SK-N-SH (cell line): ENCODE data around the gene MACIR. TPM values are rescaled to one million over a fixed set of nuclear protein-coding genes. Genes with fewer than 3 reads are reported as not detected.

Experiments
- CTCF ChIA-PET: fragments of 300-600, 350-600 bp; formaldehyde crosslinking; extraction: SDS; loops from one replicate; lab custom pipeline; 2021; lab: Yijun Ruan, JAX
- POLR2A ChIA-PET: fragments of 350-600 bp; sonication (Branson Sonifier 250); formaldehyde crosslinking; extraction: SDS; loops from one replicate; lab custom pipeline; 2020; ENCODE audit warnings: antibody characterized with exemption, inconsistent platforms; lab: Yijun Ruan, JAX
- DNase-seq: peaks from one replicate; pipeline ENCODE4 v3.0.0; 2012
- H2AFZ ChIP-seq: fragments of 200-600 bp; sonication (generic); 2 replicates; pipeline ENCODE4 v1.8.1; 2016; ENCODE audit warnings: antibody characterized with exemption, mild to moderate bottlenecking, low read depth
- H3F3A ChIP-seq: fragments of 200-600 bp; sonication (generic); replicated peaks from 2 replicates; pipeline ENCODE3; 2016; ENCODE audit warnings: antibody characterized with exemption, mild to moderate bottlenecking; ENCODE audit not compliant: insufficient read depth
- H3K27ac ChIP-seq, 2 experiments: fragments of 200-500 bp in 1 of 2; fragments of 200-600 bp in 1 of 2; sonication (Bioruptor generic) in 1 of 2; sonication (generic), shearing (Covaris generic) in 1 of 2; 2 replicates each; pipeline versions ENCODE4 v1.5.1 to v1.6.1; 2014 to 2016; ENCODE audit warnings: low read depth in 2 of 2, inconsistent platforms in 1 of 2, low read length in 1 of 2, mild to moderate bottlenecking in 1 of 2, mixed read lengths in 1 of 2
- H3K27me3 ChIP-seq: fragments of 200-600 bp; sonication (generic), shearing (Covaris generic); 2 replicates; pipeline ENCODE4 v1.6.1; 2016; ENCODE audit warnings: mixed run types; ENCODE audit not compliant: insufficient read depth
- H3K36me3 ChIP-seq, 2 experiments: fragments of 200-500 bp in 1 of 2; fragments of 200-600 bp in 1 of 2; sonication (Bioruptor generic) in 1 of 2; sonication (generic) in 1 of 2; replicated peaks in 1 of 2; 2 replicates each; pipeline versions ENCODE3 to v1.5.1; 2014 to 2016; ENCODE audit warnings: low read length in 1 of 2, mild to moderate bottlenecking in 1 of 2; ENCODE audit not compliant: insufficient read depth in 2 of 2, control insufficient read depth in 1 of 2
- H3K4me1 ChIP-seq, 2 experiments: fragments of 200-500 bp in 1 of 2; fragments of 200-600 bp in 1 of 2; sonication (Bioruptor generic) in 1 of 2; sonication (generic), shearing (Covaris generic) in 1 of 2; 2 replicates each; pipeline versions ENCODE4 v1.5.1 to v1.6.1; 2014 to 2016; ENCODE audit warnings: low read depth in 1 of 2, low read length in 1 of 2, mixed run types in 1 of 2; ENCODE audit not compliant: insufficient read depth in 2 of 2, control insufficient read depth in 1 of 2
- H3K4me2 ChIP-seq: fragments of 200-600 bp; sonication (generic), shearing (Covaris generic); 2 replicates; pipeline ENCODE4 v1.6.1; 2017; ENCODE audit warnings: mixed run types
- H3K4me3 ChIP-seq, 2 experiments: fragments of 200-500 bp in 1 of 2; fragments of 200-600 bp in 1 of 2; sonication (Bioruptor generic) in 1 of 2; sonication (generic), shearing (Covaris generic) in 1 of 2; 2 replicates each; pipeline versions ENCODE4 v1.5.1 to v1.8.1; 2014 to 2016; ENCODE audit warnings: low read depth in 2 of 2, inconsistent platforms in 1 of 2, low read length in 1 of 2, mild to moderate bottlenecking in 1 of 2, mixed read lengths in 1 of 2, moderate library complexity in 1 of 2
- H3K79me2 ChIP-seq: fragments of 200-600 bp; sonication (generic); 2 replicates; pipeline ENCODE4 v1.8.1; 2017; ENCODE audit warnings: mild to moderate bottlenecking; ENCODE audit not compliant: insufficient read depth
- H3K9ac ChIP-seq: fragments of 200-600 bp; sonication (generic); 2 replicates; pipeline ENCODE4 v1.6.1; 2017; ENCODE audit warnings: mixed run types
- H3K9me2 ChIP-seq: fragments of 200-600 bp; sonication (generic); 2 replicates; pipeline ENCODE4 v1.6.1; 2017; ENCODE audit warnings: mixed run types
- H3K9me3 ChIP-seq: fragments of 200-600 bp; sonication (generic); 2 replicates; pipeline ENCODE4 v1.6.1; 2017; ENCODE audit warnings: mixed run types, mild to moderate bottlenecking, moderate library complexity
- H4K20me1 ChIP-seq: fragments of 200-600 bp; sonication (generic); 2 replicates; pipeline ENCODE4 v1.6.1; 2017; ENCODE audit warnings: mild to moderate bottlenecking, mixed run types; ENCODE audit not compliant: insufficient read depth
- CHD2 ChIP-seq: fragments of 150-350 bp; IDR thresholded peaks from 2 replicates; pipeline ENCODE4 v1.6.1; 2018; ENCODE audit warnings: low read length; ENCODE audit not compliant: partially characterized antibody
- ELF1 ChIP-seq: IDR thresholded peaks from 2 replicates; pipeline ENCODE4 v1.4.0; 2012
- GABPA ChIP-seq: IDR thresholded peaks from 2 replicates; pipeline ENCODE4 v1.4.0; 2012; ENCODE audit warnings: low read depth, mild to moderate bottlenecking
- IRF3 ChIP-seq: fragments of 150-350 bp; IDR thresholded peaks from 2 replicates; pipeline ENCODE4 v1.6.1; 2016; ENCODE audit warnings: mild to moderate bottlenecking, low read depth, low read length
- JUND ChIP-seq: IDR thresholded peaks from 2 replicates; pipeline ENCODE4 v1.4.0; 2012
- MAX ChIP-seq: IDR thresholded peaks from 2 replicates; pipeline ENCODE4 v1.4.0; 2012; ENCODE audit warnings: low read depth
- MEF2A ChIP-seq: IDR thresholded peaks from 2 replicates; pipeline ENCODE4 v1.4.0; 2012; ENCODE audit warnings: low read depth, borderline replicate concordance
- MXI1 ChIP-seq: IDR thresholded peaks from 2 replicates; pipeline ENCODE4 v1.6.1; 2012; ENCODE audit warnings: mild to moderate bottlenecking, low read depth, low read length, improper control_type of control experiment
- NFIC ChIP-seq: IDR thresholded peaks from 2 replicates; pipeline ENCODE4 v1.4.0; 2012; ENCODE audit warnings: borderline replicate concordance
- RAD21 ChIP-seq: IDR thresholded peaks from 2 replicates; pipeline ENCODE4 v1.6.1; 2012; ENCODE audit warnings: mild to moderate bottlenecking, low read length
- REST ChIP-seq: IDR thresholded peaks from 2 replicates; pipeline ENCODE4 v1.6.1; 2012; ENCODE audit warnings: mild to moderate bottlenecking, low read depth, low read length, moderate library complexity
- RFX5 ChIP-seq: IDR thresholded peaks from 2 replicates; pipeline ENCODE4 v1.6.1; 2012; ENCODE audit warnings: mild to moderate bottlenecking, improper control_type of control experiment, low read length
- SMC3 ChIP-seq: IDR thresholded peaks from 2 replicates; pipeline ENCODE4 v1.6.1; 2012; ENCODE audit warnings: low read depth, low read length, improper control_type of control experiment
- TCF12 ChIP-seq: IDR thresholded peaks from 2 replicates; pipeline ENCODE4 v1.4.0; 2012
- USF1 ChIP-seq: IDR thresholded peaks from 2 replicates; pipeline ENCODE4 v1.4.0; 2012; ENCODE audit warnings: low read depth, borderline replicate concordance
- ZBTB33 ChIP-seq: IDR thresholded peaks from 2 replicates; pipeline ENCODE4 v1.4.0; 2012; ENCODE audit warnings: low read depth, borderline replicate concordance
- WGBS: methylation state at CpG from one replicate; pipeline ENCODE4 v1.1.6; 2017; ENCODE audit warnings: low lambda C conversion rate; 5-methylcytosine and 5-hydroxymethylcytosine counted together
- polyA plus RNA-seq, 3 experiments: library from polyadenylated mRNA; depleted of rRNA; stranded (reverse); fragments of >200 nt; gene quantifications; 2 replicates each; pipeline ENCODE4 v1.2.3, GENCODE V29; 2012

The MACIR gene
- polyA plus RNA-seq, 1 of the 3 experiments (the other 2 are of a cell fraction) = 24.7 TPM

- TF ChIP-seq ZBTB33 = no peak
- TF ChIP-seq NFIC = no peak
- TF ChIP-seq RFX5 = no peak
- TF ChIP-seq USF1 = no peak
- no peak for TF ChIP-seq MAX
- TF ChIP-seq ELF1 = no peak
Measured at GRCh38 chr5:103224894-103225246, 33.7 kb upstream of the MACIR start (continued).

GRCh38 chr5:103228061-103228460 lies 30.5 kb upstream of the MACIR start:
- H4K20me1 ChIP-seq = no peaks in the 10 kb centered on the region
- no peaks in the 10 kb centered on the region for H3K4me1 ChIP-seq
- no peaks in the 10 kb centered on the region for H3K9me2 ChIP-seq
- no peaks in the 10 kb centered on the region for H3K79me2 ChIP-seq
- TF ChIP-seq SMC3 (no peak), RAD21 (no peak), MEF2A (no peak), CHD2 (no peak), NFIC (no peak), GABPA (no peak), TCF12 (no peak), REST (no peak), IRF3 (no peak), JUND (no peak), MXI1 (no peak)
- CTCF ChIA-PET = no interaction called here
- no peak overlapping the region for H2AFZ ChIP-seq
- POLR2A ChIA-PET = no interaction called here
- H3K9ac ChIP-seq = no peak overlapping the region
- H3K4me3 ChIP-seq = no peak overlapping the region
- no peak overlapping the region for H3K4me2 ChIP-seq
- H3K9me3 ChIP-seq = no peaks in the 10 kb centered on the region
- no peaks in the 10 kb centered on the region for H3K27me3 ChIP-seq
- no peak for DNase-seq
- H3K36me3 ChIP-seq = no peaks in the 10 kb centered on the region
- 73% methylated on average over 5 of the region's 5 CpGs for WGBS
- no peak overlapping the region for H3K27ac ChIP-seq
- no peaks in the 10 kb centered on the region for H3F3A ChIP-seq
